Brain microvascular endothelial cell (primary cell): ENCODE measurements around the gene AP4E1.

Source experiments
- DNase-seq: peaks from one replicate; pipeline ENCODE4 v3.0.0-alpha.2; 2020
- H3K27ac ChIP-seq: fragments of 250-450 bp; sonication (Bioruptor Pico); 2 replicates; pipeline ENCODE4 v1.5.1; 2020; ENCODE audit warnings: mild to moderate bottlenecking, moderate library complexity
- H3K27me3 ChIP-seq: fragments of 250-450 bp; sonication (Bioruptor Pico); replicated peaks from 2 replicates; pipeline ENCODE4 v1.5.1; 2020; ENCODE audit warnings: mild to moderate bottlenecking
- H3K36me3 ChIP-seq: fragments of 250-450 bp; sonication (Bioruptor Pico); replicated peaks from 2 replicates; pipeline ENCODE4 v1.5.1; 2020; ENCODE audit warnings: mild to moderate bottlenecking
- H3K4me3 ChIP-seq: 2 replicates; pipeline ENCODE4 v1.5.1; 2011; ENCODE audit warnings: low read depth, mild to moderate bottlenecking, control low read depth, low read length, moderate library complexity
- in situ Hi-C: cut with HindIII; loops from 2 replicates; pipeline ENCODE4 v1.10.0; 2017; ENCODE audit warnings: low sequenced_read_pairs, low pct_ligation_motif_present
- TF ChIP-seq, protein P1 (sequence below): IDR thresholded peaks from 2 replicates; pipeline ENCODE4 v1.5.1; 2011; ENCODE audit warnings: low read depth, mild to moderate bottlenecking, moderate library complexity, low read length, control low read depth, inconsistent platforms; ENCODE audit errors: missing control alignments

Gene AP4E1

DNA sequence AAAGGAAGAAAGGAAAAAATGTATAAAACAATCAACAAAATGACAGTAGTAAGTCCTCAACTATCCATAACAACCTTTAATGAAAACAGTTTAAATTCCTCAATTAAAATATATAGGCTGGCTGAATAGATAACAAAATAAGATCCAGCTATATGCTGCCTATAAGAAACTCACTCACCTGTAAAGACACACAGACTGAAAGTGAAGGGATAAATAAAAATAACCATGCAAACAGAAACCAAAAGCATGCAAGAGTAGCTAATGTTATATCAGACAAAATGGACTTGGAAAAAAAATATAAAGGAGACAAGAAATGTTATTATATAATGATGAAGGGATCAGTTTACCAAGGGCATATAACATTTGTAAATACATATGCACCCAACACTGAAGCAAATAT is 51.2 kb downstream of the AP4E1 start:
- Histone ChIP-seq H3K27me3 (no peaks in the 10 kb centered on the region), H3K4me3 (no peak overlapping the region), H3K27ac (no peak overlapping the region), H3K36me3 (peaks cover 32% of the 10 kb centered on the region)
- in situ Hi-C loops = no loop called here
- TF ChIP-seq, protein P1, sequence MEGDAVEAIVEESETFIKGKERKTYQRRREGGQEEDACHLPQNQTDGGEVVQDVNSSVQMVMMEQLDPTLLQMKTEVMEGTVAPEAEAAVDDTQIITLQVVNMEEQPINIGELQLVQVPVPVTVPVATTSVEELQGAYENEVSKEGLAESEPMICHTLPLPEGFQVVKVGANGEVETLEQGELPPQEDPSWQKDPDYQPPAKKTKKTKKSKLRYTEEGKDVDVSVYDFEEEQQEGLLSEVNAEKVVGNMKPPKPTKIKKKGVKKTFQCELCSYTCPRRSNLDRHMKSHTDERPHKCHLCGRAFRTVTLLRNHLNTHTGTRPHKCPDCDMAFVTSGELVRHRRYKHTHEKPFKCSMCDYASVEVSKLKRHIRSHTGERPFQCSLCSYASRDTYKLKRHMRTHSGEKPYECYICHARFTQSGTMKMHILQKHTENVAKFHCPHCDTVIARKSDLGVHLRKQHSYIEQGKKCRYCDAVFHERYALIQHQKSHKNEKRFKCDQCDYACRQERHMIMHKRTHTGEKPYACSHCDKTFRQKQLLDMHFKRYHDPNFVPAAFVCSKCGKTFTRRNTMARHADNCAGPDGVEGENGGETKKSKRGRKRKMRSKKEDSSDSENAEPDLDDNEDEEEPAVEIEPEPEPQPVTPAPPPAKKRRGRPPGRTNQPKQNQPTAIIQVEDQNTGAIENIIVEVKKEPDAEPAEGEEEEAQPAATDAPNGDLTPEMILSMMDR = no peak
- DNase-seq = no peak

DNA sequence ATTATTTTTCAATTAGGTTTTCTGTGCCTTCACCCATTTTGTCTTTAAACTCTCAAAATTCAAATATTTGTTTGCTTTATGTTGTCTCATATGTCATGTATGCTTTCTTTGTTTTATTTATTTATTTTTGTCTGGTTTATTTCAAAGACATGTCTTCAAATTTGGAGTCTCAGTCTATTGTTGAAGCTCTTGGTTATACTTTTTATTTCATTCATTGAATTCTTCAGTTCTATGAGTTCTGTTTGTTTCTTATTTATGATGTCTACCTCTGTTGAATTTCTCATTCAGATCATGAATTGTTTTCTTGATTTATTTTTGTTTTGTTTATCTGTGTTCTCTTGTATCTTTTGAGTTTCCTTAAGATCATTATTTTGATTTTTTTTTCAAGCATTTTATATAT is 55.6 kb downstream of the AP4E1 start:
- Histone ChIP-seq H3K4me3 (no peak overlapping the region), H3K27ac (no peak overlapping the region), H3K27me3 (no peaks in the 10 kb centered on the region), H3K36me3 (peaks cover 9% of the 10 kb centered on the region)
- DNase-seq = no peak
- TF ChIP-seq, protein P1 = no peak
- in situ Hi-C loops = no loop called here

DNA sequence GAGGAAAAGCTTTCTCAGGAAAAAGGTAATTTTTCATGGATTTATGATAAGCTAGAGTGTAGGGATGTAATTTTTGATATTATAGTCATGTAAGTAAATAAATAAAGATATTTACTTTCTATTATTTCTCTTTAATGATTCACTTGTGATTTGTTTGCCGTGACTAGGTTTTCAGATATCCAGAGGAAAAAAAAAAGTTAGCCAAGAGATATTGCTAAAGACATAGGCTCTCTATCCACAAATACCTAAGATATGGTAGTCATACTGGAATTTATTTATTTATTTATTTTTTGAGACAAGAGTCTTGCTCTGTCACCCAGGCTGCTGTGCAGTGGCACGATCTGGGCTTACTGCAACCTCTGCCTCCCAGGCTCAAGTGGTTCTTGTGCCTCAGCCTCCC is 59.9 kb downstream of the AP4E1 start:
- Histone ChIP-seq H3K36me3 (peaks cover 9% of the 10 kb centered on the region), H3K4me3 (no peak overlapping the region), H3K27ac (no peak overlapping the region), H3K27me3 (no peaks in the 10 kb centered on the region)
- TF ChIP-seq, protein P1 = no peak
- in situ Hi-C loops = no loop called here
- no peak for DNase-seq

GRCh38 chr15:50970524-50970923 is 62.0 kb downstream of the AP4E1 start:
- TF ChIP-seq, protein P1 = no peak
- Histone ChIP-seq H3K36me3 (peaks cover 9% of the 10 kb centered on the region), H3K27ac (no peak overlapping the region), H3K27me3 (no peaks in the 10 kb centered on the region), H3K4me3 (no peak overlapping the region)
- in situ Hi-C loops = no loop called here
- no peak for DNase-seq

DNA sequence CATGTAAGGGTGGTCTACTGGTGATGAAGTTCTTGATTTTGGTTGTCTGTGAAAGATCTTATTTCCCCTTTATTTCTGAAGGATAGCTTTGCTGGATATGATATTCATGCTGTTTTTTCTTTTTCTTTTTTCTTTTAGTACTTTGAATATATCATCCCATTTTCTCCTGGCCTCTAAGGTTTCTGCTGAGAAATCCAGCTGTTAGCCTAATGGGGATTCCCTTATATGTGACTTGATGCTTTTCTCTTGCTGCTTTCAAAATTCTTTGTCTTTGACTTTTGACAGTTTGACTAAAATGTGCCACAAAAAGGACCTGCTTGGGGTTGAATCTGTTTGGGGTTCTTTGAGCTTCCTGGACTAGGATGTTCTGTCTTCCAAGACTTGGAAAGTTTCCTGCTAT is 62.6 kb downstream of the AP4E1 start:
- TF ChIP-seq, protein P1 = no peak
- Histone ChIP-seq H3K4me3 (no peak overlapping the region), H3K27me3 (no peaks in the 10 kb centered on the region), H3K27ac (no peak overlapping the region), H3K36me3 (peaks cover 9% of the 10 kb centered on the region)
- DNase-seq = no peak
- in situ Hi-C loops = no loop called here

- Histone ChIP-seq H3K27ac (no peak overlapping the region), H3K36me3 (peaks cover 9% of the 10 kb centered on the region), H3K27me3 (no peaks in the 10 kb centered on the region), H3K4me3 (no peak overlapping the region)
- TF ChIP-seq, protein P1 = no peak
- in situ Hi-C loops = no loop called here
- DNase-seq = no peak
Observed at GRCh38 chr15:50971542-50971941, 63.1 kb downstream of the AP4E1 start.
